OCI-LY7 (cell line): ENCODE data around the gene IRAK3. TPM values are rescaled to one million over a fixed set of nuclear protein-coding genes. Genes with fewer than 3 reads are reported as not detected.
"Not testable (repeated sequence)": the region's sequence is repeated elsewhere in the genome, so short reads cannot be mapped to it uniquely, and the experiment has no call there.

ENCODE experiments used
- BruUV-seq: library from RNA; stranded (reverse); fragments of 400-500 nt; replicated peaks from 2 replicates; lab custom pipeline; 2021; lab: Mats Ljungman, UMichigan
- CTCF ChIA-PET: fragments of 300-600 bp; sonication (Branson Sonifier 250); formaldehyde crosslinking; loops from one replicate; lab custom pipeline; 2022; ENCODE audit warnings: antibody characterized with exemption; ENCODE audit not compliant: unreplicated experiment; lab: Charles Lee
- POLR2A ChIA-PET: fragments of 300-600 bp; sonication (Branson Sonifier 250); formaldehyde crosslinking; loops from one replicate; lab custom pipeline; 2022; ENCODE audit warnings: antibody characterized with exemption; lab: Charles Lee
- DNase-seq: peaks from one replicate; pipeline ENCODE4 v3.0.0-alpha.2; 2015; ENCODE audit warnings: low spot score
- H2AFZ ChIP-seq: fragments of 200-600 bp; sonication (generic), shearing (Covaris generic); 2 replicates; pipeline ENCODE4 v1.6.1; 2014; ENCODE audit warnings: mild to moderate bottlenecking, antibody characterized with exemption, low read length, moderate library complexity
- H3K27ac ChIP-seq: fragments of 200-600 bp; sonication (generic); 2 replicates; pipeline ENCODE4 v1.5.1; 2014; ENCODE audit warnings: mixed run types, low read depth, mild to moderate bottlenecking, moderate library complexity, low read length, inconsistent platforms; ENCODE audit not compliant: poor library complexity, severe bottlenecking
- H3K36me3 ChIP-seq: fragments of 200-600 bp; sonication (generic); 2 replicates; pipeline ENCODE4 v1.6.1; 2014; ENCODE audit warnings: mild to moderate bottlenecking, antibody characterized with exemption, low read length, moderate library complexity, mixed read lengths; ENCODE audit not compliant: insufficient read depth
- H3K4me1 ChIP-seq: fragments of 200-600 bp; sonication (generic); 2 replicates; pipeline ENCODE4 v1.5.1; 2014; ENCODE audit warnings: mild to moderate bottlenecking, low read length; ENCODE audit not compliant: insufficient read depth, poor library complexity, severe bottlenecking
- H3K4me2 ChIP-seq: fragments of 200-600 bp; sonication (generic); 2 replicates; pipeline ENCODE4 v1.6.1; 2014; ENCODE audit warnings: mild to moderate bottlenecking, low read length
- H3K4me3 ChIP-seq: fragments of 200-600 bp; sonication (generic); 2 replicates; pipeline ENCODE4 v1.5.1; 2014; ENCODE audit warnings: mild to moderate bottlenecking, low read depth, low read length; ENCODE audit not compliant: poor library complexity, severe bottlenecking
- H3K79me2 ChIP-seq: fragments of 200-600 bp; sonication (generic); 2 replicates; pipeline ENCODE4 v1.6.1; 2016; ENCODE audit warnings: low read depth, mild to moderate bottlenecking, low read length, moderate library complexity, mixed read lengths; ENCODE audit not compliant: insufficient read depth
- H3K9me2 ChIP-seq: fragments of 200-600 bp; sonication (generic); 2 replicates; pipeline ENCODE4 v1.6.1; 2016; ENCODE audit warnings: mild to moderate bottlenecking, low read length, mixed read lengths; ENCODE audit not compliant: insufficient read depth
- H3K9me3 ChIP-seq: fragments of 200-600 bp; sonication (generic); 2 replicates; pipeline ENCODE4 v1.6.1; 2014; ENCODE audit warnings: mild to moderate bottlenecking, mixed run types, low read length, mixed read lengths
- H4K20me1 ChIP-seq: fragments of 200-600 bp; sonication (generic); 2 replicates; pipeline ENCODE4 v1.6.1; 2014; ENCODE audit warnings: mild to moderate bottlenecking, antibody characterized with exemption, low read length, moderate library complexity, mixed read lengths; ENCODE audit not compliant: insufficient read depth
- CTCF ChIP-seq: fragments of 200-600 bp; sonication (generic); conservative IDR thresholded peaks from 2 replicates; pipeline ENCODE4 v1.5.1; 2014; ENCODE audit warnings: mild to moderate bottlenecking, antibody characterized with exemption, low read length, moderate library complexity, mixed read lengths
- EZH2phosphoT487 ChIP-seq: fragments of 200-600 bp; sonication (generic); IDR thresholded peaks from 2 replicates; pipeline ENCODE4 v1.6.1; 2018; ENCODE audit warnings: low read depth, borderline replicate concordance, mild to moderate bottlenecking, mixed run types, antibody characterized with exemption, low read length, moderate library complexity, mixed read lengths
- intact Hi-C: fragments of 100-400 bp; cut with micrococcal nuclease; formaldehyde crosslinking; loops from one replicate; pipeline ENCODE4 v1.10.0; 2022; ENCODE audit not compliant: unreplicated experiment
- total RNA-seq, 2 experiments: library from RNA; depleted of rRNA in 1 of 2; stranded (reverse); fragments of >200 nt in 1 of 2; shearing (Covaris generic) in 1 of 2; gene quantifications; 2 replicates each; pipeline ENCODE4 v1.2.3, GENCODE V29; 2014 to 2022

The IRAK3 gene
- total RNA-seq, 2 experiments from 2014 or later, result 0.08 TPM; not detected in 1

GRCh38 chr12:66301944-66302826 lies 113.2 kb downstream of the IRAK3 start, which contains the start of gene HELB:
HELB (plus strand) TSS chr12:66302493; CDS start chr12:66302604, 111 bp downstream.
- H3K4me2 ChIP-seq, result peak within 1 kb of the TSS; percentile 89
- peak; percentile 96 for DNase-seq
- peak within 1 kb of the TSS; percentile 94 for H2AFZ ChIP-seq
- TF ChIP-seq EZH2phosphoT487 (no peak), CTCF (no peak)
- H3K27ac ChIP-seq, result peak within 1 kb of the TSS; percentile 16
- no peaks in the 10 kb centered on the region for H3K9me3 ChIP-seq
- H4K20me1 ChIP-seq, result no peaks in the 10 kb centered on the region
- H3K4me3 ChIP-seq, result peak within 1 kb of the TSS; percentile 73
- ChIA-PET CTCF (interaction anchor here (0.6 to 0.7 kb wide), 3 partner anchors 19 to 1002 kb away, joined by 4 to 24 read pairs (median 17); no protein-coding TSS in a partner anchor), POLR2A (interaction anchor here (0.5 to 2.5 kb wide), 18 partner anchors 9 to 967 kb away, joined by 3 to 14 read pairs (median 4); partner anchors contain the start of gene LLPH)
- no peaks in the 10 kb centered on the region for H3K9me2 ChIP-seq
- peaks cover 31% of the 10 kb centered on the region for H3K4me1 ChIP-seq
- H3K36me3 ChIP-seq, result peaks cover 8% of the 10 kb centered on the region; the same call in 1 of the 2 replicates
- intact Hi-C loops, result loop anchor here (2.0 to 5.0 kb wide), 4 partner anchors 65 to 315 kb away; partner anchors contain the start of genes LLPH and TMBIM4
- BruUV-seq, result no TSS peak
- no peaks in the 10 kb centered on the region; the same call in 1 of the 2 replicates for H3K79me2 ChIP-seq

- TF ChIP-seq CTCF, result no peak
- Histone ChIP-seq H3K36me3 (peaks cover 8% of the 10 kb centered on the region; the same call in 1 of the 2 replicates), H3K9me3 (no peaks in the 10 kb centered on the region), H2AFZ (peak overlapping the region; percentile 94), H3K79me2 (no peaks in the 10 kb centered on the region; the same call in 1 of the 2 replicates), H3K27ac (peak overlapping the region; percentile 16), H3K4me2 (peak overlapping the region; percentile 89), H4K20me1 (no peaks in the 10 kb centered on the region), H3K9me2 (no peaks in the 10 kb centered on the region), H3K4me3 (peak overlapping the region; percentile 73), H3K4me1 (peaks cover 31% of the 10 kb centered on the region)
- TSS peak; percentile 77 for BruUV-seq
- intact Hi-C loops, result loop anchor here (2.0 to 5.0 kb wide), 4 partner anchors 65 to 315 kb away; partner anchors contain the start of genes LLPH and TMBIM4
- DNase-seq, result no peak
- ChIA-PET POLR2A (interaction anchor here (0.5 to 2.5 kb wide), 14 partner anchors 13 to 966 kb away, joined by 3 to 14 read pairs (median 4); partner anchors contain the start of gene LLPH), CTCF (interaction anchor here (0.6 to 0.7 kb wide), 3 partner anchors 20 to 1002 kb away, joined by 4 to 24 read pairs (median 17); no protein-coding TSS in a partner anchor)
Measured at GRCh38 chr12:66302827-66303169, 113.8 kb downstream of the IRAK3 start.

- Histone ChIP-seq H3K4me3 (peak overlapping the region; percentile 73), H3K4me2 (peak overlapping the region; percentile 89), H3K4me1 (peaks cover 31% of the 10 kb centered on the region)
- H3K27ac ChIP-seq, H3K36me3 ChIP-seq, H3K9me3 ChIP-seq, H4K20me1 ChIP-seq, H3K79me2 ChIP-seq, CTCF ChIA-PET, BruUV-seq, H2AFZ ChIP-seq, H3K9me2 ChIP-seq: not testable (repeated sequence)
- POLR2A ChIA-PET, result interaction anchor here (0.6 to 2.5 kb wide), 5 partner anchors 33 to 172 kb away, joined by 3 to 10 read pairs (median 8); partner anchors contain the start of gene LLPH
- peak; percentile 14 for DNase-seq
- intact Hi-C loops, result loop anchor here (2.0 to 5.0 kb wide), 4 partner anchors 66 to 314 kb away; partner anchors contain the start of genes LLPH and TMBIM4
Measured at GRCh38 chr12:66303316-66303804, 114.3 kb downstream of the IRAK3 start.
